Thyroid gland (tissue), 4 donors: Measurements from ENCODE around the gene HSD17B4.

Experiments
- CTCF ChIP-seq, 6 experiments: fragments of 200-600 bp in 3 of 6; fragments of 450-650 bp in 3 of 6; sonication (generic) in 3 of 6; IDR thresholded peaks; one replicate each; pipeline ENCODE4 v1.5.1; 2016 to 2019; ENCODE audit warnings: antibody characterized with exemption in 6 of 6, mild to moderate bottlenecking in 2 of 6, inconsistent platforms in 1 of 6, moderate library complexity in 1 of 6
- POLR2A ChIP-seq, 2 donors: fragments of 450-650 bp; IDR thresholded peaks; one replicate each; pipeline ENCODE4 v1.6.1; 2017; ENCODE audit warnings: antibody characterized with exemption in 2 of 2, mild to moderate bottlenecking in 2 of 2, moderate library complexity in 1 of 2

GRCh38 chr5:119409235-119409815 lies 43.0 kb upstream of the HSD17B4 start:
- TF ChIP-seq CTCF (IDR thresholded peaks at IDR 0.05) (no peak), POLR2A (IDR thresholded peaks at IDR 0.05) (no peak)
